HG03060 (cell line): ENCODE measurements around the gene JDP2.

Experiments
- ATAC-seq: cut with Tn5 transposase; IDR thresholded peaks from one replicate; pipeline ENCODE4 v1.9.1; 2021; ENCODE audit warnings: low read depth, moderate number of reproducible peaks; ENCODE audit not compliant: unreplicated experiment

JDP2 gene

DNA sequence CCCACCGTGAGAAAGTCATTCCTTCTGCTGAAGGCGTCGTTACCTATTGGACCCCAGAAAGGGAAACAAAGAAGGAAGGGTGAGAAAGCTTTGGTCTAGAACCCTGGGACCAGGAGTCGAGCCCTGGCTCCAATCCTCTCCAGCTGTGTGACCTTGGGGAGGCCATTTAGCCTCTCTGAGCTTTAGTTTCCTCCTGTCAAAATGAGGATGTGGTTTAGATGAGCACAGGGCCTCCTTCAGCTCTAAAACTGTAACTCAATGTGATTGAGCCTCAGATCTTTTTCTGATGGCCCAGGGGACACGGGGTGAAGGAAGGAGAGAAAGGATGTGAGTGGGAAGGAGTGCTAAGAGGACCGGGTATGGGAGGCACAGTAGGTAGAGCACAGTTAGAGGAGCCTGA, 7.7 kb downstream of the JDP2 start:
- ATAC-seq: no peak

DNA sequence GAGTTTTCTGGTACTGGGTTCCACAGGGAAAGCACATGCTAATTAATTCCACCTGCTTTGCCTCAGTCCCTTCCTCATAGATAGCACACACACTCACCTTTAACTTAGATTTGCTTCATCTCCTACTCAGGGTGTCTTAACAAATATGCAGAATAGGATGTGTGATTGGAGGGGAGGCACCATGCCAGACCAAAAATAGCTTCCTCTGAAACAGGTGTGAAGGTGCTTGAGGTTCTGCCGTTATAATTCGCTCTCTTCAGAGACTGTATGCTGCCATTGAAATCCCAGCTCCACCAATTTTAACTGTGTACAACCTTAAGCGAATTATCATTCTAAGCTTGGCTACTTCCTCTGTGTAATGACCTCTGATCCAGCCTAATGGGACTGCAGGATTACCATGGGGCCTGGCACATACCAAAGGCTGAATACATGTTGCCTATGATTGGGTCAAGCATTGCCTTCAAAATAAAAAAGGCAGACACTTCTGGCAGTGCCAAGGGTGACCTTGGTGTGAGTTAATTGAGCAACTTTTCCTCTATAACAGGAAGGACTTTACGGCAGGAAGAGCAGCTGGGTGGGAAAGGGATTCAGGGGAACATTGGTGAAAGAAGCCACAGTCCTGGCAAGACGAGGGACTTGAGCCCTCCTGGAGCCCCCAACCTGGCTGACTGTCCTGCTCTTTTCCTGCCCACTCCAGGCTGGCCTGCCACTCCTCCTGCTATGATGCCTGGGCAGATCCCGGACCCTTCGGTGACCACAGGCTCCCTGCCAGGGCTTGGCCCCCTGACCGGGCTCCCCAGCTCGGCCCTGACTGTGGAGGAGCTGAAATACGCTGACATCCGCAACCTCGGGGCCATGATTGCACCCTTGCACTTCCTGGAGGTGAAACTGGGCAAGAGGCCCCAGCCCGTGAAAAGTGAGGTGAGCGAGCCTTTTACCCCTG, 9.7 kb downstream of the JDP2 start:
- ATAC-seq: no peak

GRCh38 chr14:75438486-75439080, 10.8 kb downstream of the JDP2 start:
- no peak for ATAC-seq

DNA sequence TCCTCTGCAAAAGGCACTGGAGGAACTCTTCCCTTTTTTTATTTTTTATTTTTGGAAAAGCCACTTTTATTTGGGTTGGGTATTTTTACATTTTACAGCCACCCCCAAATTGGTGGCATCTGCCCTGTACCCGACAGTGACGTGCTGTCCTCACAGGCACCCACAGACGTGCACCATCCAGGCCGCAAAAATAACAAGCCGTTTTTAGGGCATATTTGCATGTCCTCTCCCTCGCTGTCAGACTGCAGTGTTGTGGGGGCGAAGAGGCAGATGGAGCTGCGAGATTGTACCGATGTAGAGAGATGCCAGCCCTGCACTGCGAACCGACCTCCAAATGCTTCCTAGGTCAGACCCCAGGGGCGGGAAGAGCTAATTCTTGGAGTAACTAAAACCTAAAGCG, 12.2 kb downstream of the JDP2 start:
- no peak for ATAC-seq

DNA sequence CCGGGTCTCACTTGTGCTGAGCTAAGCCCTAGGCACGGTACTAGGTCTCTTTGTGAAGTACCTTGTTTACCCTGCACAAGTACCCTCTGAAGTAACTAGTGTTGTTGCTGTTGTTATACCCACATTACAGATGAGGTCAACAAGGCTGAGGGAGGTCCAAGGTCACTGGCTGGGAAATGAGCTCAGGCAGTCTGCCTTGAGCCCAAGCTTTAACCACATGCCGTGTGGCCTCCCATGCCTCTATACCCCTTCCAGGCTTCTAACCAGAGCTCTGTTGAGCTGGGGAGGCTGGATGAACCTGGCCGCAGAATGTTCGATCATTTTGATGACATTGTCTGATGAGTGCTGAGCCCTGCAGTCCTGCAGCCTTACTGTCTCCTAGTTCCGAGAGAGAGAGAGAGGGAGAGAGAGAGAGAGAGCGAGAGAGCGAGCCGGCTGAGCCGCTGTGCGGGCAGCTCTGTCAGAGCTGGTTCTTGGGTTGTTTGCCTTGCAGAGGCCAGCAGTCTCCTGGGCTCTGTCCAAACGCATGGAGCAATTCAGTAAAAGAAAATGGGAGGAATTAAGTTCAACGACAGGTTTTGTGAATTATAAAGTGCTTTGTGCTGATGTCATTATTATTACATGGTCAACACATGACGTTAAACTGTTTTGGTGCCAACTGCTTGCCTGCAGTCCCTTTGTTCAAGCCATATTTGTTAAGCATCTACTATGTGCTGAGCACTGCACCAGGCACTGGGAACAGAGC, 13.1 kb downstream of the JDP2 start:
- ATAC-seq: no peak

DNA sequence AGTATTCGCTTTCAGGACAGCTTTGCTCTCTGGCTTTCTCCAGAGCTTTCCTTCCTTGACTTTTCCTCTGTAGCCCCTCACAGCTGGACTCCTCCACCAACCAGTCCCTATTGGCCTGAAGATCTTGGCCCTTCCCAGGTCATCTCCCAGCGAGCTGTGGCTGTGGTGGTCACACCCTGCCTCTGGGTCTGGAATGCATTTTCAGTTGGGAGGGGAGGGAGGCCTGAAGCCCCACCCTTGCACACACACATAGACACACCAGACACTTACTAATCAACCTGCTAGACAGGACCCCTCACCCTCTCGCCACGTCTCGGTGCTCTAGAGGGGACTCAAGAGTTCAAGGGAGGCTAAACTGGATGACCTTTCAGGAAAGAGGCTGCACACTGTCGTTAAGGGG, 13.9 kb downstream of the JDP2 start:
- ATAC-seq: no peak

GRCh38 chr14:75442166-75442565, 14.3 kb downstream of the JDP2 start:
- ATAC-seq: no peak

GRCh38 chr14:75442642-75443041, 14.8 kb downstream of the JDP2 start:
- no peak for ATAC-seq

- no peak for ATAC-seq
Observed at GRCh38 chr14:75443203-75443969, 15.6 kb downstream of the JDP2 start.

DNA sequence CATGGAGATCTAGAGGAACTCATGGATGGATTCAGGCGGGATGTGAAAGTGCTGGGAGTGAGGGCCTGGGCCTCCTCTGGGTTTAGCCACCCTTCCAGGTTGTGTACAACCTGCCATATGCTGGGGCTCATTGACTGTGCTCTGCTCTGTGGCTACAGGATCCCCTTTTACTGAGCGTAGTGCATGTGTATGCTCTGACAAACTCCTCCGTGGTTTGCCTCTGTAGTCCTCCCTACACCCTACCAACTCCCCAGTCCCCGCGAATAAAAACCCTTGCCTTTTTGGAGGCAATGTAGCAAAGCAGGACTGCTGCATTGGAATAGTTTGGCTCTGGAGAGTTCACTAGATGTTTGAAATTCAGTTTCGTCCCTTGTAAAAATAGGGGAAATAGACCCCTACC, 17.4 kb downstream of the JDP2 start:
- no peak for ATAC-seq

- ATAC-seq: no peak
Observed at GRCh38 chr14:75445963-75446362, 18.1 kb downstream of the JDP2 start.

- no peak for ATAC-seq
Observed at GRCh38 chr14:75446447-75446846, 18.6 kb downstream of the JDP2 start.

GRCh38 chr14:75448209-75448608, 20.4 kb downstream of the JDP2 start:
- ATAC-seq: no peak

GRCh38 chr14:75449036-75449435, 21.2 kb downstream of the JDP2 start:
- ATAC-seq: no peak

DNA sequence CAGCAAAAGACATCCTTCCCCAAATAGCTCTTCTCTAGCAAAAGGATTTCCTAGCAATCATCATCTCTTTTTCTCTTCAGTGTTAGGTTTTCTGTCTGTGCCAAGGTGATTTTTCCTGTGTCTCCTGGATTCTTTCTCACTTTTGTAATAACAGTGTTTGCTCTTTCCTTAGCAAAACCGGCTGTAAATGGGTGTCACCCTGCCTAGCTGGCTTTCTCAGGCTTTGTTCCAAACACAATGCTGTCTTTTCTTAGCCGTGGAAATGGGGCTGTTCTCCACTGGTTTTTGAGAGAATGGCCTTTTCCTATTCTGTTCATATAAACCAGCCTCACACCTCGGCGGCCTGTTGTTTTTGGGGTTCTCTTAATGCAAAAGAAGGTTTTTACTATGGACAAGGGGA, 21.9 kb downstream of the JDP2 start:
- no peak for ATAC-seq

- ATAC-seq: no peak
Observed at GRCh38 chr14:75450381-75451276, 22.8 kb downstream of the JDP2 start.

DNA sequence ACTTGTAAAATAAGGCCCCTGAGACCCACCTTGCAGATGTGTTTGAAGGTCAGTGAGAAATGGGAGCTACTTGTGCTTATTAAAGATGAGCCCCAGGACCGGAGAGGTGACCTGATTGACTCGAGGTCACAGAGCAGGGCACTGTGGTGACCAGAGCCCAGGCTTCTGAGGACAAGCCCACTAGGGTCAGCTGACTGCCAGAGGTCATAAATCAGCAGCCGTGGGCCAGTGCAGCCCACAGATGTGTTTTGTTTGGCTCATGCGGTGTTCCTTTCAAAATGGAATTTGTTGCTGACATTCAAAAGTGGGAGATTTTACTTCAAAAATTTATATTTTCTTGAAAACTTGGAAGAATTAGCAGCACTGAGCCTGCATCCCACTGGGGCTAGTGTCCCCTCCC, 24.5 kb downstream of the JDP2 start:
- no peak for ATAC-seq

DNA sequence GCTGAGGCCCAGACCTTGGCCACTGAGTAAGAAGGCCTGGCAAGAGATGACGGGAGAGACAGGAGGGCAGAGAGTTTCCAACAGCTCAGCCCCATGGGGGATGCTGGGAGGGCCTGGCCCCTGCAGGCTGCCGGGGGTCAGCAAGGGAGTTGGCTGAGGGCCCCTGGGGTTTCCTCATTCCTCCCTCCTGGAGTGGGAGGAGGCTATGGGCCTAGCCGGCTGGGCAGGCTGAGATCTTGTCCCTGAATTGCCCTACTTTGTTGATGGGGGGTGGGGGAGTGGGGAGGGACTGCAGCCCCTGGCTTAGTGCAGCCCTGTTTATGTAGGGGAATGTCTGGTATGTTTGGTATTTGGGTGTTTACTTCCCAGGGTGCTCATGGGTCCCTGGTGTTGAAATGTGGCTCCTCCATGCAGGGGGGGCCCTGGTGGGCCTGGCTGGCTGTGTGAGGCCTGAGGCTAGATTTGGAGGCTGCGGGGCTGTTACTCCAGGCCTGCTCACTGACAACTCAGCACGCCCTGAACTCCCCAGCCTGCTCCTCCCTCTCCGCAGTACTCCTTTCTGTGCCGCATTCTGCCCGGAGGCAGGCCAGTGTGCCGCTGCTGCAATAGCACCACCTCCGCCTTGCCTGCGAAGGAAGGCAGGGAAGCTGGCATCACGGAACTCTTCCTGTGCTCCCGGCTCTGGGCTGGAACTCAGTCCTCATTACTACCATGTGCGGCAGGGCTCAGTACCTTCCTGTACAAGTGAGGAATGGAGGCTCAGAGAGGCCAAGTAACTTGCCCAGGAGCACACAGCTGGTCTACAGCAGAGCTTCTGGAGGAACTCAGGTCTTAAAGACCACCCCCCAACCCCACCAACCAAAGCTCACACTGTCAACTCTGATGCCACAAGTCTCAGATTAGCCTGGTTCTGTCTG, 25.3 kb downstream of the JDP2 start:
- no peak for ATAC-seq
